Measurements from ENCODE around the gene TRABD2B. TPM values are rescaled to one million over a fixed set of nuclear protein-coding genes. Genes with fewer than 3 reads are reported as not detected.

TRABD2B gene
- total RNA-seq, 1 experiment from 2014 or later: 0.96 TPM

DNA sequence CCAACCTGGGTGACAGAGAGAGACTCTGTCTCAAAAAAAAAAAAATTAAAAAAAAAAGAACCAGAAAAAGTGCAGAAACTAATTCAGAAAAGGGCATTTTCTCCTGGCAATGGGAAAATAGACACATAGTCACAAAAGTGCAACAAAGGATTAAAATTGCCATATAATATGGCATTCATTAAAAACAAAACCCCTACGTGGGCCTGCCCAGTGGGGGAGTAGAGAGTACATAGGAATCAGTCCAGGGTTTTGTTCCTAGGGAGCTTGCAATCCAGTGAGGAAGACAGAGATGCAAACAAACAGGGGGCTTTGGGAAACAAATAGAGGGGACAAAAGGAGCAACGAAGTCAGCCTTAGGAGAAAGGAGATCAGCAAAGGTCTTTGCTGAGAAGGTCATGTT lies 4.5 kb upstream of the TRABD2B start:
- Mint-ChIP-seq H3K4me3 (ENCODE audit: unreplicated experiment) (no peak overlapping the region), H3K36me3 (ENCODE audit: insufficient read depth, unreplicated experiment) (no peaks in the 10 kb centered on the region), H3K27me3 (ENCODE audit: insufficient read depth, unreplicated experiment) (no peaks in the 10 kb centered on the region), H3K9me3 (ENCODE audit: unreplicated experiment) (no peaks in the 10 kb centered on the region), H3K27ac (ENCODE audit: low read depth, unreplicated experiment) (no peak overlapping the region), H3K4me1 (ENCODE audit: insufficient read depth, unreplicated experiment) (peaks cover 12% of the 10 kb centered on the region)
- no TSS peak for BruUV-seq (replicated peaks)
- POLR2A ChIA-PET: no interaction called here
- CTCF ChIA-PET: interaction anchor here (4.4 to 6.5 kb wide), 3 partner anchors 18 to 92 kb away, joined by 17 to 141 read pairs (median 65); no protein-coding TSS in a partner anchor
- no peak for DNase-seq (ENCODE audit: unreplicated experiment)
- TF ChIP-seq, protein P1, sequence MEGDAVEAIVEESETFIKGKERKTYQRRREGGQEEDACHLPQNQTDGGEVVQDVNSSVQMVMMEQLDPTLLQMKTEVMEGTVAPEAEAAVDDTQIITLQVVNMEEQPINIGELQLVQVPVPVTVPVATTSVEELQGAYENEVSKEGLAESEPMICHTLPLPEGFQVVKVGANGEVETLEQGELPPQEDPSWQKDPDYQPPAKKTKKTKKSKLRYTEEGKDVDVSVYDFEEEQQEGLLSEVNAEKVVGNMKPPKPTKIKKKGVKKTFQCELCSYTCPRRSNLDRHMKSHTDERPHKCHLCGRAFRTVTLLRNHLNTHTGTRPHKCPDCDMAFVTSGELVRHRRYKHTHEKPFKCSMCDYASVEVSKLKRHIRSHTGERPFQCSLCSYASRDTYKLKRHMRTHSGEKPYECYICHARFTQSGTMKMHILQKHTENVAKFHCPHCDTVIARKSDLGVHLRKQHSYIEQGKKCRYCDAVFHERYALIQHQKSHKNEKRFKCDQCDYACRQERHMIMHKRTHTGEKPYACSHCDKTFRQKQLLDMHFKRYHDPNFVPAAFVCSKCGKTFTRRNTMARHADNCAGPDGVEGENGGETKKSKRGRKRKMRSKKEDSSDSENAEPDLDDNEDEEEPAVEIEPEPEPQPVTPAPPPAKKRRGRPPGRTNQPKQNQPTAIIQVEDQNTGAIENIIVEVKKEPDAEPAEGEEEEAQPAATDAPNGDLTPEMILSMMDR (IDR thresholded peaks at IDR 0.05; ENCODE audit: unreplicated experiment): no peak
- intact Hi-C loops (cut with micrococcal nuclease): no loop called here

DNA sequence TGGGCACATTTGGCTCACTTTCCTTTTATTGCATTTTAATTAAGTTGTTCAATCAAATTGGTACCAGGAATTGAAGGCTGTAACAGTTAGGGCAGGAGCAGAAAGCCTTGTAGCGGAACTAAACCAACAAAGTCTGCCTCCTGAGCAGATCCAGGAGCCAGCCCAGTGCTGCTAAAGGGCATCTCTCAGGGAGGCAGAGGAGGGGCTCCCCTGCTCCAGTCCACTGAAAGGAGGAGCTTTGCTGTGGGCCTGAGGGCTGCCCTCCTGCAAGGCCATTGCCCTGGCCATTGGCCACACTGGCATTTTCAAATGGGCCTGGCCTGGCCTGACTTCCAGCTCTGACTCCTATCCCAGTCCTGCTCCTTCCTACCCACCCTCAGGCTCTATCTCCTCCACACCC lies 3.7 kb upstream of the TRABD2B start:
- no peaks in the 10 kb centered on the region for H3K36me3 Mint-ChIP-seq (ENCODE audit: insufficient read depth, unreplicated experiment)
- ChIA-PET CTCF (interaction anchor here (0.6 to 6.5 kb wide), 7 partner anchors 10 to 701 kb away, joined by 3 to 141 read pairs (median 6); no protein-coding TSS in a partner anchor), POLR2A (interaction anchor here (0.6 to 1.3 kb wide), 2 partner anchors 18 to 243 kb away, joined by 3 to 4 read pairs; no protein-coding TSS in a partner anchor)
- BruUV-seq (replicated peaks): no TSS peak
- DNase-seq (ENCODE audit: unreplicated experiment): no peak
- intact Hi-C loops (cut with micrococcal nuclease): no loop called here
- no peak overlapping the region for H3K4me3 Mint-ChIP-seq (ENCODE audit: unreplicated experiment)
- no peaks in the 10 kb centered on the region for H3K9me3 Mint-ChIP-seq (ENCODE audit: unreplicated experiment)
- TF ChIP-seq, protein P1 (IDR thresholded peaks at IDR 0.05; ENCODE audit: unreplicated experiment): no peak
- H3K27me3 Mint-ChIP-seq (ENCODE audit: insufficient read depth, unreplicated experiment): no peaks in the 10 kb centered on the region
- no peak overlapping the region for H3K27ac Mint-ChIP-seq (ENCODE audit: low read depth, unreplicated experiment)
- H3K4me1 Mint-ChIP-seq (ENCODE audit: insufficient read depth, unreplicated experiment): peaks cover 18% of the 10 kb centered on the region

DNA sequence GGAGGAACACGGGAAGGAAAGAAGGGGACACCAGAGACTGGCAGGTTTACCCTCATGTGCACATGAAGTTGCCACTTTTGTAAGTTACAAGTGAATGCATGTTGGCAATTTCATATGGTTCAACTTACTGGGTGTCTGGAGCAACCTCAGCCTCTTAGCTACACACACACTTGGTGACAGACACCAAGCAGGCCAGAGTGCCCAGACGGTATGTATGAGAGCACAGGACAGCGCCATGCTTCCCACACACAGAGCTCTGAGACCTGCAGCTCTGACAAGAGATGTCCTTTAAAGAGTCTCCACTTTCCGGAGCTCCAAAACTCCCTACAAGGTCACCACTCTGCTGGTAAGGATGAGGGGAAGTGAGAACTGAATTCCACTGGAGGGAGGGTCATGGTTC lies 1.9 kb upstream of the TRABD2B start:
- intact Hi-C loops (cut with micrococcal nuclease): loop anchor here (5.0 to 10.0 kb wide), 3 partner anchors 94 to 238 kb away; no protein-coding TSS in a partner anchor
- BruUV-seq (replicated peaks): no TSS peak
- no peak for DNase-seq (ENCODE audit: unreplicated experiment)
- Mint-ChIP-seq H3K4me1 (ENCODE audit: insufficient read depth, unreplicated experiment) (peaks cover 33% of the 10 kb centered on the region), H3K27ac (ENCODE audit: low read depth, unreplicated experiment) (no peak overlapping the region), H3K27me3 (ENCODE audit: insufficient read depth, unreplicated experiment) (no peaks in the 10 kb centered on the region), H3K9me3 (ENCODE audit: unreplicated experiment) (no peaks in the 10 kb centered on the region), H3K4me3 (ENCODE audit: unreplicated experiment) (no peak overlapping the region), H3K36me3 (ENCODE audit: insufficient read depth, unreplicated experiment) (peaks cover 13% of the 10 kb centered on the region)
- TF ChIP-seq, protein P1 (IDR thresholded peaks at IDR 0.05; ENCODE audit: unreplicated experiment): no peak
- ChIA-PET POLR2A (interaction anchor here (1.8 to 2.8 kb wide), 2 partner anchors 61 to 63 kb away, joined by 5 to 11 read pairs; no protein-coding TSS in a partner anchor), CTCF (interaction anchor here (0.7 to 6.5 kb wide), 14 partner anchors 10 to 567 kb away, joined by 3 to 141 read pairs (median 16); partner anchors contain the start of gene FOXD2)

DNA sequence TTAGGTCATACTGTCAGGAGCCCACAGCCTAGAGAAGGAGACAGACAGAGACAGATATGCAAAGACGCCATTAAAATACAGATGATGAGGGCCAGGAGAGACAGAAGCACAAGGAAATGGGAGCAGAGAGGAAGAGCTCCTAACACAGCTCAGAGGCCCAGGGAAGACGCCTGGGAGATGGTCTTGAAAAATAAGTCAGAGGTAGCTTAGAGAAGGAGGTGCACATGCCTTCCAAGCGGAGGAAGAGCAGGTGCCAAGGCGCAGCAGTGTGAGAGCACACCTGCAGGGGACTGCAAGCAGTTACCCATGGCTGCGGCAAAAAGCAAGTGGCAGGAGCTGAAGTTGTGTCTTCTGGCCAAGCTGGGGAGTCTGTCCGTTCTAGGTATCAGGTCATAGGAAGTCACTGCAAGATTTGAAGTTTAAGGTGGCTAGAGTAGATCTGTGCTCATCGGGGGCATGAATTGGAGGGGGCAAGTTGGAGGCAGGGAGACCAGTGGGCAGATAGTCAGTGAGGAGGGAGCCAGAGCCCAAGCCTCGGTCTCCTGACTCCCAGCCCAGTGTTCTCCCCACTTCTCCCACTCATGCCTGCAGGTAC lies 1.3 kb upstream of the TRABD2B start:
- DNase-seq (ENCODE audit: unreplicated experiment): no peak
- Mint-ChIP-seq H3K27ac (ENCODE audit: low read depth, unreplicated experiment) (no peak overlapping the region), H3K9me3 (ENCODE audit: unreplicated experiment) (no peaks in the 10 kb centered on the region), H3K4me1 (ENCODE audit: insufficient read depth, unreplicated experiment) (peaks cover 33% of the 10 kb centered on the region), H3K27me3 (ENCODE audit: insufficient read depth, unreplicated experiment) (no peaks in the 10 kb centered on the region), H3K4me3 (ENCODE audit: unreplicated experiment) (no peak overlapping the region), H3K36me3 (ENCODE audit: insufficient read depth, unreplicated experiment) (peaks cover 14% of the 10 kb centered on the region)
- CTCF ChIA-PET: interaction anchor here (0.7 to 6.5 kb wide), 30 partner anchors 7 to 566 kb away, joined by 3 to 141 read pairs (median 6); partner anchors contain the start of gene FOXD2
- TF ChIP-seq, protein P1 (IDR thresholded peaks at IDR 0.05; ENCODE audit: unreplicated experiment): no peak
- no TSS peak for BruUV-seq (replicated peaks)
- intact Hi-C loops (cut with micrococcal nuclease): loop anchor here (5.0 to 10.0 kb wide), 3 partner anchors 94 to 239 kb away; no protein-coding TSS in a partner anchor
- POLR2A ChIA-PET: interaction anchor here (1.0 to 2.8 kb wide), 6 partner anchors 9 to 260 kb away, joined by 3 to 11 read pairs (median 4); no protein-coding TSS in a partner anchor
